ENCODE data around the gene STXBP2. TPM values are rescaled to one million over a fixed set of nuclear protein-coding genes. Genes with fewer than 3 reads are reported as not detected.

Gene STXBP2
- total RNA-seq, 4 donors from 2014 or later = 29.7 to 46.1 (median 37.7) TPM

- DNase-seq (ENCODE audit: low spot score) (no peak), ATAC-seq (ENCODE audit: low FRiP score) (no peak)
- TF ChIP-seq CTCF (IDR thresholded peaks at IDR 0.05) = no peak
Observed at GRCh38 chr19:7619671-7620441, 17.1 kb upstream of the STXBP2 start.

- TF ChIP-seq CTCF (IDR thresholded peaks at IDR 0.05) = no peak
- no peak for DNase-seq (ENCODE audit: low spot score)
- no peak for ATAC-seq (ENCODE audit: low FRiP score)
Observed at GRCh38 chr19:7620442-7621412, 16.2 kb upstream of the STXBP2 start.

GRCh38 chr19:7622933-7623685 is 13.8 kb upstream of the STXBP2 start:
- ATAC-seq (ENCODE audit: low FRiP score) (no peak), DNase-seq (ENCODE audit: low spot score) (no peak)
- TF ChIP-seq CTCF (IDR thresholded peaks at IDR 0.05) = no peak

- DNase-seq (ENCODE audit: low spot score) (no peak), ATAC-seq (ENCODE audit: low FRiP score) (no peak)
- no peak for TF ChIP-seq CTCF (IDR thresholded peaks at IDR 0.05)
Observed at GRCh38 chr19:7623725-7624603, 12.9 kb upstream of the STXBP2 start.

- TF ChIP-seq CTCF (IDR thresholded peaks at IDR 0.05) = no peak
- no peak for DNase-seq (ENCODE audit: low spot score)
- ATAC-seq (ENCODE audit: low FRiP score) = no peak
Observed at GRCh38 chr19:7624810-7625209, 12.1 kb upstream of the STXBP2 start.

Measured in omental fat pad (tissue), 4 donors.